ENCODE measurements around the gene DCTN2. TPM values are rescaled to one million over a fixed set of nuclear protein-coding genes. Genes with fewer than 3 reads are reported as not detected.
"Not testable (repeated sequence)": the region's sequence is repeated elsewhere in the genome, so short reads cannot be mapped to it uniquely, and the experiment has no call there.

DCTN2 gene
- total and polyA plus RNA-seq, 2 donors (not counting 1 experiment from before 2014, with no cell fraction given), result 59.4 to 94.3 TPM

GRCh38 chr12:57496822-57497221, 50.2 kb downstream of the DCTN2 start:
- ChIA-PET CTCF (interaction anchor here (0.5 kb wide), 1 partner anchor 121 kb away, joined by 3 read pairs; no protein-coding TSS in a partner anchor), POLR2A (interaction anchor here (0.7 kb wide), 2 partner anchors 19 to 269 kb away, joined by 4 read pairs; no protein-coding TSS in a partner anchor)
- Histone ChIP-seq H3K4me3 (ENCODE audit: control extremely low read depth in 1 of 5, extremely low read depth in 1 of 5, insufficient read depth in 1 of 5, low read depth in 2 of 5, low read length in 4 of 5) (no peak overlapping the region), H3K9ac (ENCODE audit: low read length) (no peak overlapping the region), H2AFZ (ENCODE audit: insufficient read depth, low read depth, low read length, poor library complexity, severe bottlenecking) (no peak overlapping the region), H3K27me3 (replicated peaks in 1 of 4; ENCODE audit: control extremely low read depth in 1 of 4, control insufficient read depth in 3 of 4, insufficient read depth in 4 of 4, low read length in 3 of 4) (no peaks in the 10 kb centered on the region), H3K36me3 (replicated peaks in 1 of 2; ENCODE audit: control extremely low read depth in 1 of 2, control insufficient read depth in 1 of 2, extremely low read depth in 1 of 2, insufficient read depth in 2 of 2, low read length in 1 of 2) (peaks cover 0 to 52% of the 10 kb centered on the region in 2 experiments), H3K79me2 (ENCODE audit: control insufficient read depth, insufficient read depth, low read length) (peaks cover 28% of the 10 kb centered on the region), H3K4me2 (replicated peaks; ENCODE audit: low read depth, low read length, poor library complexity, severe bottlenecking) (no peak overlapping the region), H3K9me3 (ENCODE audit: control extremely low read depth in 1 of 3, control insufficient read depth in 2 of 3, insufficient read depth in 1 of 3, low read length in 2 of 3) (no peaks in the 10 kb centered on the region), H4K20me1 (ENCODE audit: control insufficient read depth, insufficient read depth, low read length, poor library complexity, severe bottlenecking) (no peaks in the 10 kb centered on the region), H3K27ac (ENCODE audit: low read length in 2 of 2) (no peak overlapping the region), H3K4me1 (ENCODE audit: control insufficient read depth in 2 of 2, insufficient read depth in 2 of 2, low read length in 2 of 2) (no peaks in the 10 kb centered on the region)
- Mint-ChIP-seq H3K27me3 (no peaks in the 10 kb centered on the region), H3K4me1 (peaks cover 7% of the 10 kb centered on the region), H3K4me3 (no peak overlapping the region), H3K9me3 (ENCODE audit: insufficient read depth) (no peaks in the 10 kb centered on the region), H3K27ac (peak overlapping the region; percentile 10)
- intact Hi-C loops (cut with micrococcal nuclease), result no loop called here
- ATAC-seq (ENCODE audit: low read depth) (no peak), DNase-seq (no peak)
- TF ChIP-seq, protein P1, sequence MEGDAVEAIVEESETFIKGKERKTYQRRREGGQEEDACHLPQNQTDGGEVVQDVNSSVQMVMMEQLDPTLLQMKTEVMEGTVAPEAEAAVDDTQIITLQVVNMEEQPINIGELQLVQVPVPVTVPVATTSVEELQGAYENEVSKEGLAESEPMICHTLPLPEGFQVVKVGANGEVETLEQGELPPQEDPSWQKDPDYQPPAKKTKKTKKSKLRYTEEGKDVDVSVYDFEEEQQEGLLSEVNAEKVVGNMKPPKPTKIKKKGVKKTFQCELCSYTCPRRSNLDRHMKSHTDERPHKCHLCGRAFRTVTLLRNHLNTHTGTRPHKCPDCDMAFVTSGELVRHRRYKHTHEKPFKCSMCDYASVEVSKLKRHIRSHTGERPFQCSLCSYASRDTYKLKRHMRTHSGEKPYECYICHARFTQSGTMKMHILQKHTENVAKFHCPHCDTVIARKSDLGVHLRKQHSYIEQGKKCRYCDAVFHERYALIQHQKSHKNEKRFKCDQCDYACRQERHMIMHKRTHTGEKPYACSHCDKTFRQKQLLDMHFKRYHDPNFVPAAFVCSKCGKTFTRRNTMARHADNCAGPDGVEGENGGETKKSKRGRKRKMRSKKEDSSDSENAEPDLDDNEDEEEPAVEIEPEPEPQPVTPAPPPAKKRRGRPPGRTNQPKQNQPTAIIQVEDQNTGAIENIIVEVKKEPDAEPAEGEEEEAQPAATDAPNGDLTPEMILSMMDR (IDR thresholded peaks at IDR 0.05), result no peak
- no peak for TF ChIP-seq EZH2 (IDR thresholded peaks at IDR 0.05; ENCODE audit: borderline replicate concordance, insufficient read depth, low read depth, low read length, poor library complexity, severe bottlenecking)

- H3K9ac ChIP-seq (ENCODE audit: low read length); H3K4me1 ChIP-seq (ENCODE audit: control insufficient read depth in 2 of 2, insufficient read depth in 2 of 2, low read length in 2 of 2); H3K27me3 Mint-ChIP-seq; CTCF ChIA-PET; H2AFZ ChIP-seq (ENCODE audit: insufficient read depth, low read depth, low read length, poor library complexity, severe bottlenecking); H3K4me3 Mint-ChIP-seq; DNase-seq; H3K4me2 ChIP-seq (replicated peaks; ENCODE audit: low read depth, low read length, poor library complexity, severe bottlenecking); H3K4me3 ChIP-seq (ENCODE audit: control extremely low read depth in 1 of 5, extremely low read depth in 1 of 5, insufficient read depth in 1 of 5, low read depth in 2 of 5, low read length in 4 of 5); H3K9me3 ChIP-seq (ENCODE audit: control extremely low read depth in 1 of 3, control insufficient read depth in 2 of 3, insufficient read depth in 1 of 3, low read length in 2 of 3); ATAC-seq (ENCODE audit: low read depth); intact Hi-C loops (cut with micrococcal nuclease); H3K27me3 ChIP-seq (replicated peaks in 1 of 4; ENCODE audit: control extremely low read depth in 1 of 4, control insufficient read depth in 3 of 4, insufficient read depth in 4 of 4, low read length in 3 of 4); H3K9me3 Mint-ChIP-seq (ENCODE audit: insufficient read depth); POLR2A ChIA-PET; H3K27ac ChIP-seq (ENCODE audit: low read length in 2 of 2); H4K20me1 ChIP-seq (ENCODE audit: control insufficient read depth, insufficient read depth, low read length, poor library complexity, severe bottlenecking); H3K27ac Mint-ChIP-seq: not testable (repeated sequence)
- H3K36me3 ChIP-seq (replicated peaks in 1 of 2; ENCODE audit: control extremely low read depth in 1 of 2, control insufficient read depth in 1 of 2, extremely low read depth in 1 of 2, insufficient read depth in 2 of 2, low read length in 1 of 2), result peaks cover 5 to 50% of the 10 kb centered on the region in 2 experiments
- peaks cover 11% of the 10 kb centered on the region for H3K4me1 Mint-ChIP-seq
- H3K79me2 ChIP-seq (ENCODE audit: control insufficient read depth, insufficient read depth, low read length), result peaks cover 27% of the 10 kb centered on the region
- 96% methylated on average over 32 of the region's 48 CpGs for WGBS (ENCODE audit: insufficient coverage)
Measured at GRCh38 chr12:57495051-57495701, 51.8 kb downstream of the DCTN2 start.
